Measurements from ENCODE around the gene APLN.

- no peak for TF ChIP-seq EZH2 (IDR thresholded peaks at IDR 0.05; ENCODE audit: low read length, unreplicated experiment)
- TF ChIP-seq CTCF (conservative IDR thresholded peaks at IDR 0.05; ENCODE audit: low read depth, low read length): no peak
- TF ChIP-seq EZH2phosphoT487 (IDR thresholded peaks at IDR 0.05; ENCODE audit: borderline replicate concordance, low read length): no peak
These were observed 7.0 kb downstream of the APLN start for GRCh38 chrX:129647418-129648410.
